GM21381 (cell line): Measurements from ENCODE around the gene UBA7.

ENCODE experiments used
- ATAC-seq: cut with Tn5 transposase; IDR thresholded peaks from one replicate; pipeline ENCODE4 v1.9.1; 2021; ENCODE audit warnings: mild to moderate bottlenecking, moderate library complexity; ENCODE audit not compliant: unreplicated experiment

UBA7 gene

DNA sequence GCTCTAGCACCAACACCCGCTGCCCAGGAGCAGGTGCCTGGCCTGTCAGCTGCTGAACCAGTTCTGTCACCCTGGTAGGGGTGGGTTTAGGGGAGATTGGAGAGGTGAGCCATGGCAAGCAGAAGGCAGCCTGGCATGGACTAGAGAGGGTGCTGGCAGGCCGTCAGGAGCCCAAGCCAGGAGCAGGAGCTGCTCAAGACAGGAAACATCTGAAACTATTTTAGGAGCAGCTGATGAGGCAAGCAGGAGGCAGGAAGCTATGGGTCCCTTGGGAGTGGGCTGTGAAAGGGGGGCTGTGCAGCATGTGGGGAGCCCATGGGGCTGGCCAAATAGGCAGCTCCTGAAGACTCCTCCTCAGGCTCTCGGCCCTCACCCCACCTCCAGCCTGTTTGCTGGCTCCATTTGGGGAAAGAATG lies 8.4 kb downstream of the UBA7 start:
- no peak for ATAC-seq

DNA sequence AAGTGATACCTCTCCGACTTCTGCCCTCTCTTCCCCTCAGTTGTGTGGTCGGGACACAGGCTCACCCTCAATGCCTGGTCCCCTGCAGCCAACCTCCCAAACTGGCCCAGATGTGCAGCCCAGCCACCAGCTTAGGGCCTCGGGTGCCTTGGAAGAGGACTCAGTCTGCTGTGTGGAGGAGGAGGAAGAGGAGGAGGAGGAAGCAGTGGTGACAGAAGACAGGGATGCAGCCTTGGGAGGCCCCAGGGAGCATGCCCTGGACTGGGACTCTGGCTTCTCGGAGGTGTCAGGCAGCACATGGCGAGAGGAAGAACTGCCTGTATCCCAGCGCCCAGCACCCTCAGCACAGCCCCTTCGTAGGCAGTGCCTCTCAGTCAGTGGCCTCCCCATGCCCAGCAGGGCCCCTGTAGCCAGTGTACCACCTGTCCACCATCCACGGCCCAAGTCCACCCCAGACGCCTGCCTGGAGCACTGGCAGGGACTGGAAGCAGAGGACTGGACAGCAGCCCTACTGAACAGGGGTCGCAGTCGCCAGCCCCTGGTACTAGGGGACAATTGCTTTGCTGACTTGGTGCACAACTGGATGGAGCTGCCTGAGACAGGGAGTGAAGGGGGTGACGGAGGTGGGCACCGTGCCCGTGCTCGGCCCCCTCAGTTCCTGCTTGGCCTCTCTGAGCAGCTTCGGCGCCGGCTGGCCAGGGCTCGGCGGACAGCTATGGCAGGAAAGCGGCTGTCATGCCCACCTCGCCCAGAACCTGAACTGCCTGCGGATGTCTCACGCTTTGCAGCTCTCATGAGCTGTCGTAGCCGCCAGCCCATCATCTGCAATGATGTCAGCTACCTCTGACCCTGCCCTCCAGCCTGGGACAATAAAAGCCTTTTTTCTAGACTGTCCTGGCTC lies 9.4 kb downstream of the UBA7 start:
- ATAC-seq, result no peak

DNA sequence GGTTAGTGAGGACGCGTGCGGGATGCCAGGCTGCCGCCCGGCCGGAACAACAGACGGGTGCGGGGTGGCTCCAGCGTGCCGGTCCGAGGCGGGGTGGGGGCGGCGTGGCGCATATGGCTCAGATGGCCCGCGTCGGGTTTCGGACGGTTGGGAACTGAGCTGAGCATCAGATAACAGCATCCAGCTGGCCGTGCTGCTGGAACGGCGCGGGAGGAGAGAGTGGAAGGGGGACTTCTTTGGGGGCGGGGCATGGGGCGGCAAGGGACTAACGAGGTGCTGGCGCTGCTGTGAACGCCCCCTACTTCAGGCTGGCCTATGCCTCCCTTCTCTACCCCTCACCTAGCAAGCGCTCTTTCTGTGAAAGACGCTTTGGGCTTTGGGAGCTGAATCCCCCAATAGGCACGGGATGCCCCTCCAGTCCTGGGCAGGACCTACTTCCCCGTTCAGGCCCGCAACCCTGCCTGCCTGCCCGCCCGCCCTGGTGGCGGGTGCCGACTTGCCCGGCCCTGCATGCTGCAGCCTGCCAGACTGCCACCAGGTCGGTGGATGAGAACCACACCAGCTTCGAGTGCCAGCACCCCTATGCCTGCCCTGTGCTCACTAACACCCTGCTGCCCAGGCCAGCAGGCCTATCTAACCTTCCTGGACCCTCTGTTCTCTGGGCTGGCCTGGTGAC lies 10.2 kb downstream of the UBA7 start:
- no peak for ATAC-seq

GRCh38 chr3:49802719-49803464 lies 10.9 kb downstream of the UBA7 start, which contains the start of gene INKA1:
Gene INKA1 (plus strand): TSS chr3:49803261. CDS start chr3:49803393, 132 bp downstream.
- peak; percentile 66 for ATAC-seq

GRCh38 chr3:49801160-49801559 lies 12.6 kb downstream of the UBA7 start:
- no peak for ATAC-seq

GRCh38 chr3:49799761-49800160 lies 14.0 kb downstream of the UBA7 start, which contains the start of gene CDHR4:
Gene CDHR4 (minus strand): TSS chr3:49799873. CDS start chr3:49799812, 61 bp downstream.
- ATAC-seq, result no peak

GRCh38 chr3:49799105-49799504 lies 14.6 kb downstream of the UBA7 start:
- ATAC-seq, result no peak

DNA sequence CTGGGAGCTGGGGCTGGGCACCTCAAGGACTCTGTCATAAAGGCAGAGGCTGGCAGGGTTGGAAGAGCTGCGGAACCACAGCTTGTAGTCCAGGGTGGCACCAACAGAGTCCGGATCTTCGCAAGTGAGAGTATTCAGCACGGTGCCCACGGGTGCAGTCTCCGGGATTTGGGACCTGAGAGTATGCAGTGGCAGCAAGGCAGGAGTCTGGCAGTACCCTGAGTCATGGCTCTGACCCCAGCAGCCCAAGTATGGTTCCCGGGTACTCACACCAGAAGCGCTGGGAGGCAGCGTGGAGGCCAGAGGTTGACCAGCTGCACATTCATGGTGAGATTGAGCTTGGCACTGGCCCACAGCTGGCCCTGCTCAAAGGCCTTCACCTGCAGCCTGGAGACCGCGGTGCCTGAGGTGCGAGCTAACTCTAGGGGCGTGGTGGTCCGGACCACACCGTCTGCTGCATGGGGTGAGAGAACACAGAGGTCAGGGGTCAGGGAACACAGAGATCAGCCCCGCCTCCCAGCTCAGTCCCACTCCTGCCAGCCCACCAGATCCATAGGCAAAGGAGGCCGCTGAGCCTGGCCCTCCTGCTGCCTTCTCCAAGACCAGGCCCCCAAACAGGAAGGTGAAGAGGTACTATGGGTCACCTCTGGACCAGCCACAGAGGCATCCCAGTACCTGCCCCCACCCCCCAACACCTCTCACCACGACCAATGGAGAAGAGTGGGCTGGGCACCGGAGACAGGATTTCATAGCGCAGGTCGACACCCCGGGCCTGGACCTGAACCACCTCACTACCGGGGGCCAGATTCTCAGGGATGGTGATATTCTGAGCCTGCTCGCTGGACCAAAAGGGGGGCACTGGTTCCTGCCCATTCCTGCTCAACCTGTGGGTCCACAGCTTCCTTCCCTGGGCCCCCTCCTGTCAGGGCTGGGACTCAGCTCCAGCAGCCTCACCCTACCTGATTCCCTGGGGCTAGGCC lies 18.5 kb downstream of the UBA7 start:
- no peak for ATAC-seq

GRCh38 chr3:49794431-49794830 lies 19.3 kb downstream of the UBA7 start:
- no peak for ATAC-seq

DNA sequence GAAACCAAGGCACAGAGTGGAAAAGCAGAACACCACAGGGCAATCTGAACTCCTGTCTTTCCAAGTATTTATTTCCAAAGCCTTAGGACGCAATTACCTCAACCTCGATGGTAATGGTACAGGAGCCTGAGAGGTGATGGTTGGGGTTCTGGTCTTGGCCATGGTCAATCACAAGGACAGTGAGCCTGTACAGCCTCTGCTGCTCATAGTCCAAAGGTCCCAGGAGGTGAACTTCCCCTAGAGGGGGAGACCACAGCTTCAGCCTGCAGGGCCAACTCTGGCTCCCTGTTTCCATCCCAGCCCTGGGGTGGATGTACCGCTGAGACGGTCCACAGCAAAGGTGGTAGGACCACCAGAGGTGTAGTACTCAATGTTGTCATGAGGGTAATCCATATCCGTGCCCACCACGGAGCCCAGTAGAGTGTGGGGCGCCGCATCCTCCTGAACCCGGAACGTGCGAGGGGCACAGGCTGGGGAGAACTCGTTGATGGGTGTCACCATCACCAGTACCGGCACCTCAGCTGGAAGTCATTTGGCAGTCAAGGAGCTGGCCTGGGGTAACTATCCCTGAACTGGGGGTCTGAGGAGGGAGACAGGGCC lies 20.2 kb downstream of the UBA7 start:
- no peak for ATAC-seq

DNA sequence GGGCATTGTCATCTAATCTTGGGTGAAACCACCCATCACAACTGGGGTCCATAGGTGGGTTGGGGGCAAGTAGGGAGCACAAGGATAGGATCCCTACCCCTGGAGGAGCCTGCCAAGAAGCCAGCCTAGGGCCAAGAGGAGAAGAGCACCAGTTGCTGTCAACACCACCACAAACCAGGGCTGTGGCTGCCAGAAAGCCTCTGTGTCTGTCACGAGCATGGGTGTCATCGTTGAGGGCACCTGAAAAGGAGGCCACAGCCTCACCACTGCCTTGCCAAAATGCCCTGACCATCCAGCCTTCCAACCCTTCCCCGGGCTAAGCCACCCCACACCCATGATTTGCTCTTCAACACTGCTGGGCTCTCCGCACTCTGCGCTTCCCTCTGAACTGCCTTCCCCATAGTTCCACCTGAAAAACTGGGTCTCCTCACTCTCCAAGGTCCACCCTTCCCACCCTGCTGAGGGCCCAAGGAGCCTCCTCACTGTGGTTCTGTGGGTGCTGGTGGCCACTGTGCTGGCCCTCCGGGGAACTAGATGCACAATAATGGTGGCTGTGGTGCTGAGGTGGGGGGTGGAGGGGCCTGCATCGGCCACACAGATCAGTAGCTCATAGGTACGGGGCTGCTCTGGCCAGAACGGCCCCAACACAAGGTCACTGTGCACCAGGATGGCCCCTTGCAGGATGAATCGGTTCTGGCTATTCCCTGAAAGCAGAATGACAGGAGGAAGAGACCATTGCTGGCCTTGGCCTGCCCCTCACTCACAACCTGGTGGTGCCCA lies 21.2 kb downstream of the UBA7 start:
- no peak for ATAC-seq

DNA sequence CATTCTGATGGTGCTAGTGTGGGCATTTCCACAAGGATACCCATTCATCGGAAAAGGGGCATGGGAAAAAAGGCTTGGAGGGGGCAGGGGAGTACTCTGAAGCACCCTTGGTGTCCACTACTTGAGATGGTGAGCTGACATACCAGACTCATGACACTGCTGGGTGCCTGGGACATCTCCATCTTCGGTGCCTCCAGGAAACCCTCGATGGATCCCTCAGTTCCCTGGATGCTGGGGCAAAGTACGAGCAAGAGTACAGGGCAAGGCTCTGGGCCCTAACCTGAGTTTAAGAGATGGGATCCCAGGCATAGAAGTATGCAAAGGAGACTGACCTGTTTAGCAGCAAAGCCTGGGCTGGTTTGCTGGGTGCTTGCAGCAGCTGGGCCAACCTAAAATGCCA lies 22.2 kb downstream of the UBA7 start:
- ATAC-seq, result no peak

DNA sequence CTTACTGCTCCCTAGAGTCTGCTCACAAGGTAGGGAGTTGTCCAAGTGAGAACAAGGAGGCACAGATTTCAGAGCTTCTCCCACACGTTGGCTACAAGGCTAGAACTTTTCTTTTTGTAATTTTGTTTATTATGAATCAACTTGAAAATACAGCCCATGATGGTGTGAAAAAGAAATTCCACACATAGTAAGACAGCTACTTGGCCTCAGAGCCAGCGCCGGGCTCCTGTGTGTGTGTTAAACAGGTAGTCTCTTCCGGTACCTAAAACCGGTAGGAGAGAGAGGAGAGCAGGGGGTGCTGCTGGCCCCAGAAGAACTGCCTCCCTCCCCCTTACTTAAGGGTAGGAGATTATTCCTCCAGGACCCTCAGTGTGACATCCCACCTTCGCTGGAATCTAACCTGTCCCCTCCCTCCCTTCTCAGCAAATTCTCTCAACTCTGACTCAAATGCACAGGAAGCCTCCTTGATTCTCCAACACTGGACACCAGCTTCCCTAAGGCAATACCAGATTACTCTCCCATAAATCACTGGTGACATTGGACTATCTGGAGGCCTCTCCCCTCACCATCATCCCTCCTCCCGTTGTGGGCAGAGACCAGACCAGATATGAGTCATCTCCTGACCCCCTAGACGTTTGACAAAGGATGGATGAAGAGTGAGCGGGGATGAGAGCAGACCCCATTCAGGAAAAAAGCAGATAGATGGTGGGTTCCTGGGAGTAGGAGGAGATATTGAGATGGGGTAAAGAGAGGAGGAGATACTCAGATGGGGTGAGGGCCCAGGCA lies 22.9 kb downstream of the UBA7 start:
- no peak for ATAC-seq

- ATAC-seq, result no peak
Measured at GRCh38 chr3:49788056-49788455, 25.7 kb downstream of the UBA7 start.

GRCh38 chr3:49787536-49787935 lies 26.2 kb downstream of the UBA7 start:
- no peak for ATAC-seq

- ATAC-seq, result no peak
Measured at GRCh38 chr3:49787182-49787464, 26.6 kb downstream of the UBA7 start.

GRCh38 chr3:49786357-49787181 lies 27.2 kb downstream of the UBA7 start, which contains the start of gene IP6K1:
Gene IP6K1 (minus strand): TSS chr3:49786542. CDS start chr3:49748040, 38,502 bp downstream.
- ATAC-seq, result peak; percentile 98
